ENCODE results near the gene ZNF334. TPM values are rescaled to one million over a fixed set of nuclear protein-coding genes. Genes with fewer than 3 reads are reported as not detected.

ZNF334 gene
- total RNA-seq, 1 experiment from 2014 or later, result 19.5 TPM

- Histone ChIP-seq H3T11ph (ENCODE audit: low read length) (no peak overlapping the region), H3K9ac (ENCODE audit: extremely low read depth, insufficient read length, low read length) (no peak overlapping the region), H3K23ac (ENCODE audit: insufficient read length, low read depth, low read length) (no peak overlapping the region), H2BK12ac (ENCODE audit: insufficient read length, low read depth, low read length) (no peak overlapping the region), H2BK15ac (ENCODE audit: low read depth, low read length) (no peak overlapping the region), H2BK120ac (ENCODE audit: low read depth, low read length, poor library complexity, severe bottlenecking) (no peak overlapping the region), H3K4ac (ENCODE audit: low read depth, low read length) (no peak overlapping the region), H3K4me1 (ENCODE audit: insufficient read depth, low read length) (no peaks in the 10 kb centered on the region), H2AFZ (ENCODE audit: low read length) (no peak overlapping the region), H2BK20ac (ENCODE audit: low read depth, low read length, poor library complexity, severe bottlenecking) (no peak overlapping the region), H4K8ac (replicated peaks; ENCODE audit: insufficient read length, low read depth, low read length) (no peak overlapping the region), H3K4me2 (ENCODE audit: insufficient read depth, insufficient read length, low read length) (no peak overlapping the region), H3K14ac (ENCODE audit: insufficient read depth, low read length) (no peak overlapping the region), H4K91ac (ENCODE audit: insufficient read length, low read depth, low read length) (no peak overlapping the region), H3K79me1 (ENCODE audit: insufficient read depth, low read depth, low read length, poor library complexity, severe bottlenecking) (no peaks in the 10 kb centered on the region), H4K20me1 (ENCODE audit: control insufficient read depth, insufficient read depth, insufficient read length) (no peaks in the 10 kb centered on the region), H2BK5ac (ENCODE audit: insufficient read length, low read length) (no peak overlapping the region), H2AK5ac (ENCODE audit: insufficient read length, low read length) (no peak overlapping the region), H3K79me2 (ENCODE audit: insufficient read depth, low read length) (no peaks in the 10 kb centered on the region), H3K18ac (ENCODE audit: insufficient read length, low read depth, low read length) (no peak overlapping the region), H3K56ac (ENCODE audit: insufficient read length, low read depth, low read length) (no peak overlapping the region), H3K23me2 (ENCODE audit: insufficient read length, low read depth, low read length, poor library complexity, severe bottlenecking) (no peaks in the 10 kb centered on the region), H3K27ac (ENCODE audit: insufficient read length, low read depth, low read length) (no peak overlapping the region), H3K9me3 (ENCODE audit: control insufficient read depth, low read depth, low read length) (no peaks in the 10 kb centered on the region), H4K5ac (ENCODE audit: insufficient read length, low read depth, low read length) (no peak overlapping the region), H3K27me3 (ENCODE audit: insufficient read depth, low read length) (no peaks in the 10 kb centered on the region)
- WGBS (ENCODE audit: extremely low coverage, insufficient read length, low lambda C conversion rate), result no CpG with 5 or more reads among the region's 4 CpGs
- H3K4me1 Mint-ChIP-seq, result no peaks in the 10 kb centered on the region
- H3K36me3 Mint-ChIP-seq (ENCODE audit: insufficient read depth in 1 of 3, low read depth in 3 of 3), result no peaks in the 10 kb centered on the region
- DNase-seq, result no peak
- no peak overlapping the region for H3K4me3 Mint-ChIP-seq
- no peak overlapping the region for H3K27ac Mint-ChIP-seq
- no peak for TF ChIP-seq CTCF (conservative IDR thresholded peaks at IDR 0.05)
- no peaks in the 10 kb centered on the region for H3K9me3 Mint-ChIP-seq
- H3K27me3 Mint-ChIP-seq (ENCODE audit: low read depth), result peaks cover 28% of the 10 kb centered on the region
Observed at GRCh38 chr20:46530640-46531039, 17.3 kb upstream of the ZNF334 start.

Measured in H9 (cell line).